Hepatocyte (in vitro differentiated cells): Measurements from ENCODE around the gene TMEM30A. TPM values are rescaled to one million over a fixed set of nuclear protein-coding genes. Genes with fewer than 3 reads are reported as not detected.

Experiments used
- DNase-seq: peaks from one replicate; pipeline ENCODE4 v3.0.0-alpha.2; 2016; ENCODE audit warnings: low spot score
- H2AFZ ChIP-seq: fragments of 200-600 bp; sonication (generic); 2 replicates; pipeline ENCODE4 v1.6.0; 2016; ENCODE audit warnings: antibody characterized with exemption, mild to moderate bottlenecking
- H3K27ac ChIP-seq: fragments of 200-600 bp; sonication (generic); 2 replicates; pipeline ENCODE4 v1.5.1; 2016; ENCODE audit warnings: mild to moderate bottlenecking
- H3K27me3 ChIP-seq: fragments of 200-600 bp; sonication (generic); 2 replicates; pipeline ENCODE4 v1.6.1; 2016
- H3K36me3 ChIP-seq: fragments of 200-600 bp; sonication (generic); replicated peaks from 2 replicates; pipeline ENCODE4 v1.5.1; 2016; ENCODE audit warnings: low read depth; ENCODE audit not compliant: insufficient read depth
- H3K4me1 ChIP-seq: fragments of 200-600 bp; sonication (generic); 2 replicates; pipeline ENCODE4 v1.5.1; 2016; ENCODE audit warnings: mild to moderate bottlenecking, moderate library complexity; ENCODE audit not compliant: insufficient read depth
- H3K4me2 ChIP-seq: fragments of 200-600 bp; sonication (generic); 2 replicates; pipeline ENCODE4 v1.6.0; 2016
- H3K4me3 ChIP-seq: fragments of 200-600 bp; sonication (generic); 2 replicates; pipeline ENCODE4 v1.5.1; 2016; ENCODE audit warnings: mild to moderate bottlenecking
- H3K79me2 ChIP-seq: fragments of 200-600 bp; sonication (generic); 2 replicates; pipeline ENCODE4 v1.6.0; 2017; ENCODE audit warnings: mild to moderate bottlenecking
- H3K9me2 ChIP-seq: fragments of 200-600 bp; sonication (generic); replicated peaks from 2 replicates; pipeline ENCODE4 v1.6.0; 2017; ENCODE audit warnings: mild to moderate bottlenecking; ENCODE audit not compliant: insufficient read depth
- H3K9me3 ChIP-seq: fragments of 200-600 bp; sonication (generic); 2 replicates; pipeline ENCODE4 v1.5.1; 2016; ENCODE audit warnings: low read depth, mild to moderate bottlenecking
- H4K20me1 ChIP-seq: fragments of 200-600 bp; sonication (generic); 2 replicates; pipeline ENCODE4 v1.6.0; 2016; ENCODE audit warnings: mild to moderate bottlenecking; ENCODE audit not compliant: insufficient read depth, poor library complexity, severe bottlenecking
- CTCF ChIP-seq: fragments of 200-600 bp; sonication (generic); IDR thresholded peaks from 2 replicates; pipeline ENCODE4 v1.5.1; 2016; ENCODE audit warnings: antibody characterized with exemption, mild to moderate bottlenecking; ENCODE audit not compliant: poor library complexity
- EZH2 ChIP-seq: fragments of 200-600 bp; sonication (generic); IDR thresholded peaks from 2 replicates; pipeline ENCODE4 v1.6.1; 2016; ENCODE audit warnings: antibody characterized with exemption, mild to moderate bottlenecking, borderline replicate concordance
- EZH2phosphoT487 ChIP-seq: fragments of 200-600 bp; sonication (generic); IDR thresholded peaks from one replicate; pipeline ENCODE4 v1.6.1; 2018; ENCODE audit warnings: antibody characterized with exemption, mild to moderate bottlenecking, low read depth, moderate library complexity; ENCODE audit not compliant: unreplicated experiment, severe bottlenecking
- WGBS: methylation state at CpG from one replicate; pipeline ENCODE4 v1.1.6; 2016; ENCODE audit warnings: low lambda C conversion rate; ENCODE audit errors: missing lambda C conversion rate; 5-methylcytosine and 5-hydroxymethylcytosine counted together
- polyA plus RNA-seq: library from polyadenylated mRNA; unstranded; fragments of >200 nt; fragmentation: Nextera tagmentation; extraction: Ambion mirVana; gene quantifications from 2 replicates; pipeline ENCODE4 v1.2.1, GENCODE V29; 2016
- total RNA-seq: library from RNA; depleted of rRNA; stranded (reverse); fragments of >200 nt; gene quantifications from 2 replicates; pipeline ENCODE4 v1.2.3, GENCODE V29; 2014

Gene TMEM30A
- total and polyA plus RNA-seq, 2 experiments from 2014 or later, result 71.1 to 165 TPM

GRCh38 chr6:75243333-75244062 lies 41.1 kb downstream of the TMEM30A start, which contains the start of gene COX7A2:
COX7A2 (minus strand) TSS chr6:75243801; CDS start chr6:75243734, 67 bp downstream.
- no peak for TF ChIP-seq CTCF
- no peak for TF ChIP-seq EZH2phosphoT487
- no peak for TF ChIP-seq EZH2
- under 1% methylated on average over 36 of the region's 36 CpGs for WGBS
- Histone ChIP-seq H3K4me2 (peak within 1 kb of the TSS; percentile 84), H3K4me1 (peaks cover 17% of the 10 kb centered on the region), H3K79me2 (peaks cover 32% of the 10 kb centered on the region), H2AFZ (peak within 1 kb of the TSS; percentile 65), H3K9me3 (no peaks in the 10 kb centered on the region), H3K27ac (peak within 1 kb of the TSS; percentile 92), H4K20me1 (peaks cover 12% of the 10 kb centered on the region), H3K9me2 (no peaks in the 10 kb centered on the region), H3K27me3 (no peaks in the 10 kb centered on the region), H3K4me3 (peak within 1 kb of the TSS; percentile 50), H3K36me3 (no peaks in the 10 kb centered on the region)
- DNase-seq, result peak; percentile 98

- Histone ChIP-seq H3K4me2 (no peak overlapping the region), H3K9me3 (no peaks in the 10 kb centered on the region), H3K27ac (no peak overlapping the region), H3K9me2 (no peaks in the 10 kb centered on the region), H3K4me3 (no peak overlapping the region), H4K20me1 (peaks cover 10% of the 10 kb centered on the region), H3K27me3 (no peaks in the 10 kb centered on the region), H2AFZ (no peak overlapping the region), H3K79me2 (peaks cover 16% of the 10 kb centered on the region), H3K36me3 (no peaks in the 10 kb centered on the region), H3K4me1 (peaks cover 2% of the 10 kb centered on the region)
- DNase-seq, result no peak
- WGBS, result 95% methylated on average over 4 of the region's 4 CpGs
- no peak for TF ChIP-seq CTCF
- TF ChIP-seq EZH2, result no peak
- TF ChIP-seq EZH2phosphoT487, result no peak
Observed at GRCh38 chr6:75236630-75237029, 48.0 kb downstream of the TMEM30A start.

- Histone ChIP-seq H3K4me2 (no peak overlapping the region), H3K27ac (no peak overlapping the region), H3K27me3 (no peaks in the 10 kb centered on the region), H3K36me3 (no peaks in the 10 kb centered on the region), H3K9me2 (no peaks in the 10 kb centered on the region), H3K79me2 (peaks cover 3% of the 10 kb centered on the region), H4K20me1 (no peaks in the 10 kb centered on the region), H3K4me3 (no peak overlapping the region), H3K4me1 (no peaks in the 10 kb centered on the region), H2AFZ (no peak overlapping the region), H3K9me3 (no peaks in the 10 kb centered on the region)
- TF ChIP-seq CTCF (no peak), EZH2 (no peak), EZH2phosphoT487 (no peak)
- 89% methylated on average over 2 of the region's 2 CpGs for WGBS
- no peak for DNase-seq
Observed at GRCh38 chr6:75235271-75235670, 49.3 kb downstream of the TMEM30A start.
